Natural killer cell (primary cell): ENCODE results near the gene RNF150. TPM values are rescaled to one million over a fixed set of nuclear protein-coding genes. Genes with fewer than 3 reads are reported as not detected.

Source experiments
- ATAC-seq, 3 donors: fragments of 150-1000 bp in 2 of 3; fragments of 200-7000 bp in 1 of 3; cut with Tn5 transposase; 1 replicate in 1 of 3; 2 replicates in 2 of 3; pipeline ENCODE4 v1.10.0; 2021; ENCODE audit warnings: mild to moderate bottlenecking in 2 of 3, moderate library complexity in 2 of 3
- DNase-seq, 2 donors: peaks; one replicate each; pipeline versions ENCODE4 v3.0.0 to v3.0.0-alpha.2; 2013 to 2021; ENCODE audit warnings: mixed read lengths in 1 of 2
- H3K27ac ChIP-seq: one replicate; pipeline ENCODE4 v1.5.1; 2013; ENCODE audit warnings: mild to moderate bottlenecking, low read length
- H3K27me3 ChIP-seq: one replicate; pipeline ENCODE4 v1.6.1; 2013; ENCODE audit warnings: low read length; ENCODE audit not compliant: control insufficient read depth, insufficient read depth
- H3K36me3 ChIP-seq: one replicate; pipeline ENCODE4 v1.6.1; 2013; ENCODE audit warnings: low read length; ENCODE audit not compliant: control insufficient read depth, insufficient read depth
- H3K4me1 ChIP-seq: one replicate; pipeline ENCODE4 v1.6.1; 2013; ENCODE audit warnings: low read length; ENCODE audit not compliant: control insufficient read depth, insufficient read depth
- H3K4me3 ChIP-seq: one replicate; pipeline ENCODE4 v1.5.1; 2013; ENCODE audit warnings: low read length
- H3K9me3 ChIP-seq: one replicate; pipeline ENCODE4 v1.6.1; 2013; ENCODE audit warnings: low read length; ENCODE audit not compliant: control insufficient read depth, insufficient read depth
- H3K27ac Mint-ChIP-seq, 2 donors: one replicate each; pipeline ENCODE4 v1.8.0; 2022; ENCODE audit warnings: mild to moderate bottlenecking in 2 of 2, mixed read lengths in 2 of 2, moderate library complexity in 1 of 2
- H3K27me3 Mint-ChIP-seq, 2 donors: one replicate each; pipeline ENCODE4 v1.8.0; 2022; ENCODE audit warnings: low read depth in 2 of 2, mixed read lengths in 2 of 2
- H3K36me3 Mint-ChIP-seq: one replicate; pipeline ENCODE4 v1.8.0; 2022; ENCODE audit warnings: mixed read lengths
- H3K4me1 Mint-ChIP-seq, 2 donors: one replicate each; pipeline ENCODE4 v1.8.0; 2022; ENCODE audit warnings: mixed read lengths in 2 of 2
- H3K4me3 Mint-ChIP-seq: one replicate; pipeline ENCODE4 v1.8.0; 2022; ENCODE audit warnings: mild to moderate bottlenecking, moderate library complexity, mixed read lengths
- H3K9me3 Mint-ChIP-seq, 2 donors: one replicate each; pipeline ENCODE4 v1.8.0; 2022; ENCODE audit warnings: mixed read lengths in 2 of 2
- WGBS: methylation state at CpG from one replicate; pipeline ENCODE4 v1.1.7; 2013; ENCODE audit warnings: missing lambda C conversion rate; ENCODE audit not compliant: insufficient coverage; 5-methylcytosine and 5-hydroxymethylcytosine counted together
- intact Hi-C: fragments of 100-400 bp; cut with micrococcal nuclease; formaldehyde crosslinking; loops from one replicate; pipeline ENCODE4 v1.14.2; 2022
- total RNA-seq, 4 donors: library from RNA; stranded (reverse); fragments of 120-200 nt in 1 of 4; gene quantifications; one replicate each; pipeline versions ENCODE4 v1.2.3 to v1.2.4, GENCODE V29; 2013 to 2022
- TF ChIP-seq, protein P1 (sequence below): fragments of 200-600 bp; IDR thresholded peaks from one replicate; pipeline ENCODE4 v1.8.0; 2022; ENCODE audit warnings: antibody characterized with exemption

RNF150 gene
- total RNA-seq, 3 donors from 2014 or later (not counting 1 experiment from before 2014, with no cell fraction given), result 0.09 TPM; not detected in 2

DNA sequence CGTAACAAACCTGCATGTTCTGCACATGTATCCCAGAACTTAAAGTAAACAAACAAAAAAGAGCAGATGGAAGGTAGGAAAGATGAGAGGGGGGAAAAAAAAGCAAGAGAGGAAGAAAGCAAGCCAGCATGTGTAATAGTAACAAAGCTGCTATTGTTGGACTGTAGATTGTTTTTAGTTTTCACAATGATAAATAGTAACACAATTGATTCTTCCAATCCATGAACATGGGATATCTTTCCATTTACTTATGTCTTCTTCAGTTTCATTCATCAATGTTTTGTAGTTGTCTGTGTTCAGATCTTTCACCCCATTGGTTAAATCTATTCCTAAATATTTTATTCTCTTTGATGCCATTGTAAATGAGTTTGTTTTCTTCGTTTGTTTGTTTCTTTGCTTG is 292.1 kb downstream of the RNF150 start:
- H3K36me3 Mint-ChIP-seq, result no peaks in the 10 kb centered on the region
- H3K36me3 ChIP-seq, result no peaks in the 10 kb centered on the region
- ATAC-seq (no peak), DNase-seq (no peak)
- H3K4me3 Mint-ChIP-seq, result no peak overlapping the region
- no peaks in the 10 kb centered on the region for H3K4me1 Mint-ChIP-seq
- peaks cover 0 to 15% of the 10 kb centered on the region in 2 donors for H3K27me3 Mint-ChIP-seq
- intact Hi-C loops, result no loop called here
- H3K27ac Mint-ChIP-seq, result no peak overlapping the region
- no peak overlapping the region for H3K27ac ChIP-seq
- TF ChIP-seq, protein P1, sequence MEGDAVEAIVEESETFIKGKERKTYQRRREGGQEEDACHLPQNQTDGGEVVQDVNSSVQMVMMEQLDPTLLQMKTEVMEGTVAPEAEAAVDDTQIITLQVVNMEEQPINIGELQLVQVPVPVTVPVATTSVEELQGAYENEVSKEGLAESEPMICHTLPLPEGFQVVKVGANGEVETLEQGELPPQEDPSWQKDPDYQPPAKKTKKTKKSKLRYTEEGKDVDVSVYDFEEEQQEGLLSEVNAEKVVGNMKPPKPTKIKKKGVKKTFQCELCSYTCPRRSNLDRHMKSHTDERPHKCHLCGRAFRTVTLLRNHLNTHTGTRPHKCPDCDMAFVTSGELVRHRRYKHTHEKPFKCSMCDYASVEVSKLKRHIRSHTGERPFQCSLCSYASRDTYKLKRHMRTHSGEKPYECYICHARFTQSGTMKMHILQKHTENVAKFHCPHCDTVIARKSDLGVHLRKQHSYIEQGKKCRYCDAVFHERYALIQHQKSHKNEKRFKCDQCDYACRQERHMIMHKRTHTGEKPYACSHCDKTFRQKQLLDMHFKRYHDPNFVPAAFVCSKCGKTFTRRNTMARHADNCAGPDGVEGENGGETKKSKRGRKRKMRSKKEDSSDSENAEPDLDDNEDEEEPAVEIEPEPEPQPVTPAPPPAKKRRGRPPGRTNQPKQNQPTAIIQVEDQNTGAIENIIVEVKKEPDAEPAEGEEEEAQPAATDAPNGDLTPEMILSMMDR, result no peak
- H3K4me1 ChIP-seq, result no peaks in the 10 kb centered on the region
- no peaks in the 10 kb centered on the region for H3K27me3 ChIP-seq
- no peaks in the 10 kb centered on the region for H3K9me3 ChIP-seq
- 86% methylated on average over 1 of the region's 2 CpGs for WGBS
- no peaks in the 10 kb centered on the region for H3K9me3 Mint-ChIP-seq
- H3K4me3 ChIP-seq, result no peak overlapping the region

DNA sequence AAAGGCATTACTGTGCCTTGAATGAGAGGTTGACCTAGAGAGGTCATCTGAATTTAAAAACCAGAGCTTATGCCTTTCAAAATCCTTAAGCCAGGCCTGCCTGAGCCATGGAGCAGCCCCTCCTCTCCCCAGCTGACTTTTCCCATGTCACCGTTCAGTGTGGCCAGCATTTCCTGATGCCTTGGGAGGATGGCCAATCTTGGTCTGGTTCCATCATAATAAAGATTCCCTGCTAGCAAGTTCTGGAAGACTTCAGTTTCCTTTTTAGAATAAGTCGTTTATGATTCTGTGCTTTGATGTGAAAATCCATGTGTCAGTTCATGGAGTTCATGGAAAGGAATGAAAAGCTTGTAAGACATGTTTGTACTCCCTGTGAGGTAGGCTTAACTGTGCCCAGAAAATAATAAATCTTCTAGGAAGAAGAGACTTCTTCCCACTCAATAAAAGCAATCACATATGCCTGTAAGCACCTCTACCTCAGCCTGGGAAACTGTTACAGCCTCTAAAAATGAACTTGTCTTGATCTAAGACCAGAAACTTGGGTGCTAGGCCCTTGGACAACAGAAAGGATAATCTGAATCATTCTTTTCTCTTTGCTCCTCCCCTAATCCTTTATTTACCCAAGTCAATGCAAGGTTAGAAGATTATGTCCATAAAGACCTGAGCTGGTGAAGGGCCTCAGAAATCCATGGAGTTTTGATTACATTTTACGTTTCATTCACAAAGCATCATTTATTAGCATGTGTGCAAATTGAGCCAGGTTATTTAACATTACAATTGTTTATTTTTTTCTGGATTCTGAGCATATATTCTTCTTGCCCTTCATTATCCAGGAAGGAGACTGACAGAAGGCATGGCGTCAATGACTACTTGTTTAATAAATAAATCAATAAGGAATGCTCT is 293.1 kb downstream of the RNF150 start:
- no peak for ATAC-seq
- no peaks in the 10 kb centered on the region for H3K36me3 ChIP-seq
- intact Hi-C loops, result no loop called here
- H3K9me3 Mint-ChIP-seq, result no peaks in the 10 kb centered on the region
- no peaks in the 10 kb centered on the region for H3K27me3 ChIP-seq
- no peak for DNase-seq
- no peak overlapping the region for H3K4me3 ChIP-seq
- no peak overlapping the region for H3K27ac ChIP-seq
- no peak overlapping the region for H3K27ac Mint-ChIP-seq
- WGBS, result 74% methylated on average over 3 of the region's 4 CpGs
- H3K4me1 Mint-ChIP-seq, result no peaks in the 10 kb centered on the region
- no peaks in the 10 kb centered on the region for H3K4me1 ChIP-seq
- H3K9me3 ChIP-seq, result no peaks in the 10 kb centered on the region
- H3K36me3 Mint-ChIP-seq, result no peaks in the 10 kb centered on the region
- H3K4me3 Mint-ChIP-seq, result no peak overlapping the region
- TF ChIP-seq, protein P1, result no peak
- H3K27me3 Mint-ChIP-seq, result peaks cover 0 to 14% of the 10 kb centered on the region in 2 donors

DNA sequence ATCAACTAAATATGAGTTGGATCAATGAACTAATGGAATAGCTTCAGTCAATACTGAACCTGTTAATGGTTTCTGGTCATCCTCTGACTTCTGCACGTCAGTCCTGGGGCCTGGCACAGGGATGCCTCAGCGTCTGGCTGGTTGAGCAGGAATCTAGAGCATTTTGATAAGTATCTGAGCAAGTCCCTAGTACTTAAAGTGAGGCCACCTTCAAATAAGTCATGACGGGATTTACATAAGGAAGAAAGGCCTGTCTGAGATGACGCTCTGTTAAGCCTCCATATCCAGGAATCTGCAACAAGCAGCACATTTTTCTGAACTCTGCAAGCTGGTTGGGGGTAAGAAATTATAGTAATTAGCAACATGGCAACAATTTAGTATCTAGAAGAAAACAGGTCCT is 293.9 kb downstream of the RNF150 start:
- WGBS, result 87% methylated on average over 4 of the region's 4 CpGs
- intact Hi-C loops, result no loop called here

More for the DNA sequence above, 293.9 kb downstream of the RNF150 start:
- H3K27ac Mint-ChIP-seq, result no peak overlapping the region
- no peaks in the 10 kb centered on the region for H3K4me1 ChIP-seq
- peaks cover 0 to 14% of the 10 kb centered on the region in 2 donors for H3K27me3 Mint-ChIP-seq
- no peaks in the 10 kb centered on the region for H3K9me3 ChIP-seq
- no peak overlapping the region for H3K4me3 Mint-ChIP-seq
- H3K4me1 Mint-ChIP-seq, result no peaks in the 10 kb centered on the region
- DNase-seq (no peak), ATAC-seq (no peak)
- TF ChIP-seq, protein P1, result no peak
- H3K36me3 ChIP-seq, result no peaks in the 10 kb centered on the region
- no peak overlapping the region for H3K27ac ChIP-seq
- no peaks in the 10 kb centered on the region for H3K9me3 Mint-ChIP-seq
- H3K36me3 Mint-ChIP-seq, result no peaks in the 10 kb centered on the region
- no peaks in the 10 kb centered on the region for H3K27me3 ChIP-seq
- no peak overlapping the region for H3K4me3 ChIP-seq
